Central memory CD8-positive, alpha-beta T cell (primary cell): ENCODE measurements around the gene DSP.

Source experiments
- ATAC-seq: fragments of 150-1000 bp; cut with Tn5 transposase; replicated peaks from 2 replicates; pipeline ENCODE4 v1.10.0; 2022; ENCODE audit warnings: mild to moderate bottlenecking, moderate FRiP score, moderate number of reproducible peaks; ENCODE audit not compliant: poor library complexity, severe bottlenecking; ENCODE audit errors: extremely low read depth
- DNase-seq, 2 donors: peaks; one replicate each; pipeline ENCODE4 v3.0.0; 2021; ENCODE audit warnings: low spot score in 2 of 2
- H3K27ac Mint-ChIP-seq: one replicate; pipeline ENCODE4 v1.8.0; 2022; ENCODE audit warnings: low read depth, mild to moderate bottlenecking, moderate library complexity, mixed read lengths
- H3K27me3 Mint-ChIP-seq: one replicate; pipeline ENCODE4 v1.8.0; 2022; ENCODE audit warnings: mixed read lengths
- H3K36me3 Mint-ChIP-seq: one replicate; pipeline ENCODE4 v1.8.0; 2022; ENCODE audit warnings: mild to moderate bottlenecking, moderate library complexity, mixed read lengths; ENCODE audit not compliant: insufficient read depth
- H3K4me1 Mint-ChIP-seq: one replicate; pipeline ENCODE4 v1.8.0; 2022; ENCODE audit warnings: mixed read lengths
- H3K4me3 Mint-ChIP-seq: one replicate; pipeline ENCODE4 v1.8.0; 2022; ENCODE audit warnings: mild to moderate bottlenecking, moderate library complexity, mixed read lengths
- H3K9me3 Mint-ChIP-seq: one replicate; pipeline ENCODE4 v1.8.0; 2022; ENCODE audit warnings: mixed read lengths

The DSP gene

GRCh38 chr6:7574500-7574899, 33.0 kb downstream of the DSP start:
- no peak overlapping the region for H3K27ac Mint-ChIP-seq
- H3K27me3 Mint-ChIP-seq = peaks cover 66% of the 10 kb centered on the region
- H3K4me3 Mint-ChIP-seq = no peak overlapping the region
- DNase-seq = no peak
- no peak for ATAC-seq
- no peaks in the 10 kb centered on the region for H3K36me3 Mint-ChIP-seq
- no peaks in the 10 kb centered on the region for H3K9me3 Mint-ChIP-seq
- no peaks in the 10 kb centered on the region for H3K4me1 Mint-ChIP-seq

- H3K4me3 Mint-ChIP-seq = no peak overlapping the region
- H3K9me3 Mint-ChIP-seq = no peaks in the 10 kb centered on the region
- ATAC-seq = no peak
- H3K27me3 Mint-ChIP-seq = peaks cover 45% of the 10 kb centered on the region
- DNase-seq = no peak
- H3K4me1 Mint-ChIP-seq = no peaks in the 10 kb centered on the region
- H3K36me3 Mint-ChIP-seq = no peaks in the 10 kb centered on the region
- H3K27ac Mint-ChIP-seq = no peak overlapping the region
Measured at GRCh38 chr6:7578516-7578915, 37.0 kb downstream of the DSP start.

DNA sequence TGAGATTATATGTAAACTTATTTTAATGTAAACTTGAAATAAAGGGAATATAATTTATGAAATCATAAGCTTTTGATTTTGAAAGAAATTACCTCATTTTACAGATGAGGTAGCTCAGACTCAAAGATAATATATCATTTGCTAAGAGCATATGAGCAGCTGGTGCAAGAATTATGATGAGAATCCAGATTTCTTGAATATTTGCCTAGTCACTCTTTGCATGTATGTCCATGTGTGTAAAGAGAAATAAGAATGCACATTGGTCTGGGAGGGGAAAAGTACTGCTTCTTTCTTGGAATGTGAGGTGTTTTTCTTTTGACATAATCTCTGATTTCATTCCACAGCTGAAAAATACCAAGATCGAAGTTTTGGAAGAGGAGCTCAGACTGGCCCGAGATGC, 37.5 kb downstream of the DSP start:
- no peak for ATAC-seq
- no peaks in the 10 kb centered on the region for H3K4me1 Mint-ChIP-seq
- H3K27me3 Mint-ChIP-seq = peaks cover 41% of the 10 kb centered on the region
- no peak overlapping the region for H3K27ac Mint-ChIP-seq
- H3K36me3 Mint-ChIP-seq = no peaks in the 10 kb centered on the region
- no peak overlapping the region for H3K4me3 Mint-ChIP-seq
- no peak for DNase-seq
- no peaks in the 10 kb centered on the region for H3K9me3 Mint-ChIP-seq

- H3K9me3 Mint-ChIP-seq = no peaks in the 10 kb centered on the region
- ATAC-seq = no peak
- no peaks in the 10 kb centered on the region for H3K36me3 Mint-ChIP-seq
- H3K4me3 Mint-ChIP-seq = no peak overlapping the region
- no peaks in the 10 kb centered on the region for H3K4me1 Mint-ChIP-seq
- no peak overlapping the region for H3K27ac Mint-ChIP-seq
- DNase-seq = no peak
- H3K27me3 Mint-ChIP-seq = peaks cover 41% of the 10 kb centered on the region
Measured at GRCh38 chr6:7579851-7580250, 38.4 kb downstream of the DSP start.

DNA sequence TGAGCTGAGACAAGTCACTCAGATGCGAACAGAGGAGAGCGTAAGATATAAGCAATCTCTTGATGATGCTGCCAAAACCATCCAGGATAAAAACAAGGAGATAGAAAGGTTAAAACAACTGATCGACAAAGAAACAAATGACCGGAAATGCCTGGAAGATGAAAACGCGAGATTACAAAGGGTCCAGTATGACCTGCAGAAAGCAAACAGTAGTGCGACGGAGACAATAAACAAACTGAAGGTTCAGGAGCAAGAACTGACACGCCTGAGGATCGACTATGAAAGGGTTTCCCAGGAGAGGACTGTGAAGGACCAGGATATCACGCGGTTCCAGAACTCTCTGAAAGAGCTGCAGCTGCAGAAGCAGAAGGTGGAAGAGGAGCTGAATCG, 39.1 kb downstream of the DSP start:
- ATAC-seq (no peak), DNase-seq (no peak)
- H3K9me3 Mint-ChIP-seq = no peaks in the 10 kb centered on the region
- no peak overlapping the region for H3K27ac Mint-ChIP-seq
- no peak overlapping the region for H3K4me3 Mint-ChIP-seq
- H3K4me1 Mint-ChIP-seq = no peaks in the 10 kb centered on the region
- H3K27me3 Mint-ChIP-seq = peaks cover 37% of the 10 kb centered on the region
- no peaks in the 10 kb centered on the region for H3K36me3 Mint-ChIP-seq

GRCh38 chr6:7580927-7581618, 39.6 kb downstream of the DSP start:
- Mint-ChIP-seq H3K9me3 (no peaks in the 10 kb centered on the region), H3K4me3 (no peak overlapping the region), H3K27me3 (peaks cover 32% of the 10 kb centered on the region), H3K4me1 (no peaks in the 10 kb centered on the region), H3K36me3 (no peaks in the 10 kb centered on the region), H3K27ac (no peak overlapping the region)
- ATAC-seq (no peak), DNase-seq (no peak)

GRCh38 chr6:7585287-7585930, 43.9 kb downstream of the DSP start:
- no peaks in the 10 kb centered on the region for H3K9me3 Mint-ChIP-seq
- no peak for DNase-seq
- peaks cover 12% of the 10 kb centered on the region for H3K4me1 Mint-ChIP-seq
- peaks cover 22% of the 10 kb centered on the region for H3K27me3 Mint-ChIP-seq
- ATAC-seq = no peak
- H3K4me3 Mint-ChIP-seq = no peak overlapping the region
- peaks cover 6% of the 10 kb centered on the region for H3K36me3 Mint-ChIP-seq
- H3K27ac Mint-ChIP-seq = no peak overlapping the region

DNA sequence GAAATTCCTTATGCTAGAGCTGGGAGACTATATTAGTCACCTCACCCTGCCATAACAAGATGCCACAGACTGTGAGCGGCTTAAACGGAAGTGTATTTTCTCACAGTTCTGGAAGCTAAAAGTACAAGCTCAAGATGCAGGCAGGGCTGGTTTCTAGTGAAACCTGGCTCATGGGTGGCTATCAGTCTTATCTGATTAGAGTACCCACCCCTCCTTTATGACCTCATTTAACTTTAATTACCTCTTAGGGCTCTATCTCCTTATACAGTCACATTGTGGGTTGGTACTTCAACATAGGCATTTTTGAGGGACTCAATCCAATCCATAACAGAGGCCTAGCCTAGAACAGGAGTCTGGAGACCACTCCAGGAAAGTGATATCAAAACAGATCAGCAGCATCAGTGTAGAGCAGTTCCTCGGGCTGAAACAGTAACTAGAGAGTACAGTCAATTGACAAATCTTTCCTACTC, 46.2 kb downstream of the DSP start:
- Mint-ChIP-seq H3K9me3 (no peaks in the 10 kb centered on the region), H3K36me3 (peaks cover 8% of the 10 kb centered on the region), H3K27ac (no peak overlapping the region), H3K4me1 (peaks cover 33% of the 10 kb centered on the region), H3K4me3 (no peak overlapping the region), H3K27me3 (peaks cover 16% of the 10 kb centered on the region)
- DNase-seq (no peak), ATAC-seq (no peak)

DNA sequence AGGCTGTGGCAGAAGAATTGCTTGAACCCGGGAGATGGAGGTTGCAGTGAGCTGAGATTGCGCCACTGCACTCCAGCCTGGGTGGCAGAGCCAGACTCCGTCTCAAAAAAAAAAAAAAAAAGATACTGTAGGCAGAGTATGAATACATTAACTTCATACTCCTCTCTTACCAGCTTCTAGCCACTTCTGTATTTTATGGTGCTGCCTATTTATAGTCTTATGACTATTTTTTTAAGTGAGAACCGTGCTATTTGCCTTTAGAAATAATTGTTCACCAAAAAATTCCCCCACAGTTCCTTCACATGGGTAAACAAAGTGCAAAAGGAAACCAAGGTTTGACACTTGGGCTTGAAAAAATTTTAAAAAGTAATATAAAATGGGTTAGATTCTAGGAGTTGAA, 47.0 kb downstream of the DSP start:
- Mint-ChIP-seq H3K9me3 (no peaks in the 10 kb centered on the region), H3K27me3 (peaks cover 10% of the 10 kb centered on the region), H3K4me3 (no peak overlapping the region), H3K27ac (no peak overlapping the region), H3K36me3 (peaks cover 11% of the 10 kb centered on the region), H3K4me1 (peaks cover 41% of the 10 kb centered on the region)
- ATAC-seq (no peak), DNase-seq (no peak)

GRCh38 chr6:7589221-7589620, 47.8 kb downstream of the DSP start:
- Mint-ChIP-seq H3K9me3 (no peaks in the 10 kb centered on the region), H3K27ac (peak overlapping the region; percentile 95), H3K4me1 (peaks cover 41% of the 10 kb centered on the region), H3K36me3 (peaks cover 11% of the 10 kb centered on the region), H3K4me3 (peak overlapping the region; percentile 99), H3K27me3 (peaks cover 8% of the 10 kb centered on the region)
- ATAC-seq = no peak
- DNase-seq = no peak

GRCh38 chr6:7589949-7590917, 48.8 kb downstream of the DSP start, which contains the start of gene SNRNP48:
SNRNP48 (plus strand) TSS chr6:7590198; CDS start chr6:7590258, 60 bp downstream.
- no peaks in the 10 kb centered on the region for H3K27me3 Mint-ChIP-seq
- peak; percentile 97 for ATAC-seq
- peaks cover 11% of the 10 kb centered on the region for H3K36me3 Mint-ChIP-seq
- H3K9me3 Mint-ChIP-seq = no peaks in the 10 kb centered on the region
- H3K4me3 Mint-ChIP-seq = peak within 1 kb of the TSS; percentile 99
- peak; percentile 81 to 93 for DNase-seq
- peaks cover 41% of the 10 kb centered on the region for H3K4me1 Mint-ChIP-seq
- peak within 1 kb of the TSS; percentile 95 for H3K27ac Mint-ChIP-seq

- Mint-ChIP-seq H3K27ac (peak overlapping the region; percentile 95), H3K27me3 (no peaks in the 10 kb centered on the region), H3K4me3 (peak overlapping the region; percentile 99), H3K36me3 (peaks cover 12% of the 10 kb centered on the region), H3K4me1 (peaks cover 41% of the 10 kb centered on the region), H3K9me3 (no peaks in the 10 kb centered on the region)
- ATAC-seq (no peak), DNase-seq (no peak)
Measured at GRCh38 chr6:7590918-7591302, 49.4 kb downstream of the DSP start.
